H4 (cell line): Measurements from ENCODE around the gene DCTN3. TPM values are rescaled to one million over a fixed set of nuclear protein-coding genes. Genes with fewer than 3 reads are reported as not detected.

ENCODE experiments used
- DNase-seq: peaks from one replicate; pipeline ENCODE4 v3.0.0-alpha.2; 2015; ENCODE audit warnings: low spot score
- total RNA-seq: library from RNA; depleted of rRNA; stranded (reverse); fragments of >200 nt; shearing (Covaris generic); gene quantifications from 2 replicates; pipeline ENCODE4 v1.2.3, GENCODE V29; 2014

Gene DCTN3
- total RNA-seq, 1 experiment from 2014 or later: 168 TPM

DNA sequence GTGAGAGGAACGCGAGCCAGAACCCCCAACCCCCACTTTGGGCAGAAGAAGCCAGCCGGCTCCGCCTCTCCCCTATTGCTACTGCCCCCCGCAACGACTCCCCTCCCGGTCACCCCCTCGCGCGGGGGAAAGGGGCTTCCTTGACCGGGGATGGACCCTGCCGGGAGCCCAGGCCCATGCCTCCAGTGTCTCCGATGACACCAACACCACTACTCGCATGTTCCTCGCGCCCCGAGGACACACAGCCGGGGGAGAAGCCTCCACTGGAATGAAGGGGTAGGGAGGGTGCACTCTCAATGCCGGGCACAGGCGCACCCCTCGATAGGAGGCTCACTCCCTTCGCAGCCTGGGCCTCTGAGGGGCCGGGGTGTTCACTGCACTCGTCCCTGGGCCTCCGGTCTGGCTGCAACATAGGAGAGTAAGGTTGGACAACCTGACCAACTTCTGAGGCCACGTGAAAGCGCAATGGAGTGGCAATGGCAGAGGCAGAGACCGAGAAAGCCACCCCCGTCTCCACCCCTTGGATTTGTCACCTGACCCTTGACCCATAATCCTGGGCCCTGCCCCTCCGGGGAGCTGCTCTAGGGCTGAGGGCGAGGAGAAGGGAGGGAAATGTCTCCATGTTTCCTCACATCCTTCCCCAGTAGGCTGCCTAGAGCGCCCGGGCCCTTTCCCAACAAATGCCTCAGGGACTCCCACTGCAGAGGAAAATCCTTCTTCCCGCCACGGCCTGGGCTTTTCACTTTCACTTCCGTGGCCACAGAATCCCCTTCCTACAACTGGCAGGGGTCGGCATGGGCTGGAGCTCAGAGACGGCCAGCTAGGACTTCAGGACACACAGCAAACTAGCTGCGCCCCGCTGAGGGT is 29.7 kb downstream of the DCTN3 start:
- no peak for DNase-seq

DNA sequence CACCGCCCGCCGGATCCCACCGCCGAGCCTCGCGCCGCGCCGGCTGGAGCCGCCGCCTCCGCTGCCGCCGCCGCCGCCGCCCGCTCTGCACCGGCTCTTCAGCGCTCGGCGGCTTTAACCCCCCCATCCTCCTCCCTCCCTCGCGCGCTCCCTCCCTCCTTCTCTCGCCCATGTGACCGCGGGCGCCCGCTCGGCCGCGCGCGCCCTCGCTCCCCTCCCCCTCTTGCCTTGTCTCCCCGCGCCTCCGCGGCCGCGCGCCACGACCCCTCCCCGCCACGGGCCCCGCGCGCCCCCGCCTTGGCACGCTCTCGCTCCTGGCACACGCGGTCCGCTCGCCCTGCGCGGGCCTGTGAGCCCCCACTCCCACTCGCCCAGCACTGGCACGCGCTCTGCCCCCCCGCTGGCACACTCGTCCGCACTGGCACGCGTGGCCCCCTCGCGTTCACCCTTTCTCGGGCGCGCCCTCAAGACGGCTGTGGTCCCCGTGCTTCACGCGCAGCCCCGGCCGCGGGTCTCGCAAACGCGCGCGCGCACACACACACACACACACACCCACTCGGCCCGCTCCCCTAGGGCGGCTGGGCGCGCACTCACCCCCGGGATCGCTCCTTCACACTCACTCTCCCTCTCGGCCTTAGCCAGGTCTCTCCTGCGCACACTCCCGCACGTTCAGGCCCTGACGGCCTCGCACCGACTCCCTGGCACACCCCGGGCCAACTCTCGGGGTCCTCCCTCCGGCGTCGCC is 30.5 kb downstream of the DCTN3 start, which contains the start of gene CNTFR:
TSS of gene CNTFR (minus strand) at position 89 of the 745 bp plus-strand sequence. CDS start 20,743 bp downstream, outside the sequence.
- DNase-seq: no peak

DNA sequence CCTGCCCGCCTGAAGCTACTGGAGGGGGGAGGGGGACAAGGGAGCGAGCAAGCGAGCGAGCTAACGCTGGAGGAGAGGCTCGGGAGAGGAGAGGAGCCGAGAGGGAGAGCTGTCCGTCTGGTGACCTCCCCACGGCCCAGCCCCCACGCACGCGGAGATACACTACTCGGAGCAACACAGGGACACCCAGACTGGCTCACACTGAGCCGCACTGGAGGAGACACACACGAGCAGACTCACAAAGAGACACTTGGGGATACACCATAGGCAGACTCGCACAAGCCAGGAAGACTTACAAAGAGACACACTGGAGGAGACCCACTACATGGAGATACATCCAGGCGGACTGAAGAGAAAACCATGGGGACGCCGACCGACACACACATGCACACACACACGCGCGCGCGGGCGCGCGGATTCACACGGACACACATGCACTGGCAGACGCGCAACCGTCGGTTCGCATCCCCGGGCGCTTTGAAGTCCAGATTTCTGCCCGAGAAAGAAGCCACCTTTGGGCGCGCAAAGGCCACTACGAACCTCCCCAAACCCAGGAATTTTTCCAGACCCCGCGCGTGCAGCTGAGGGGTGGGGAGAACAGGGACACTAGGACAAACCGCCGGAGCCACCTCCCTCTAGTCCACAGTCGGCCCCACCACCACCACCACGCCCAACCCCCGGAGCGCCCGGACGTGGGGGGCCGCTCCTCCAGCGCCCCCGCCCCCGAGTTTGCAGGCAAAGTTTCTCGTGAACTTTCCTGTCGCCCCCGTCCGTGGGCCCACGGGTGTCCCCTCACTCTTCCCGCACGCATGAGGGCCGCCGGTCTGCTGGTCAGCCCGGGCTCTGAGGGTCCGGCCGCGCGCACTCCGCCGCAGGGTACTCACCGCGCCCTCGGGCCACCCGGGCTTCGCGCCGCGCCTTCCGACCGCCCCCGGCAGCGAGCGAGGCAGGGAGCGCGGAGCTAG is 31.3 kb downstream of the DCTN3 start:
- DNase-seq: no peak

DNA sequence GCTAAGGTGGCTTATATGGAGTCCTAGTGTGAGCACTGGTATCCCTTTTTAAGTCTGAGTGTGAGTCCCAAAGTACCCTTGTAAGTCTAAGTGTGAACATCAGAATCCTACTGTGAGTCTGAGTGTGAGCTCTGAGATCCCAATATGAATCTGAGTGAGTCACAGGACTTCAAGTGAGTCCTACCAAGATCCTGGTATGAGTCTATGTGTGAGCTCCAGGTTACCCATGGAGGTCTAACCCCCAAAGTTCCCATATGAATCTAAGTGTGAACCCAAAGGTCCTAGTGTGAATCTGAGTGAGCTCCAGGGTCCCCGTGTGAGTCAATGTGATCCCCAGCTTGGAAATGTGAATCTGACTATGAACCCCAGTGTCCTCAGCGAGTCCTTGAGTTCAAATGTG is 33.0 kb downstream of the DCTN3 start:
- DNase-seq: no peak

DNA sequence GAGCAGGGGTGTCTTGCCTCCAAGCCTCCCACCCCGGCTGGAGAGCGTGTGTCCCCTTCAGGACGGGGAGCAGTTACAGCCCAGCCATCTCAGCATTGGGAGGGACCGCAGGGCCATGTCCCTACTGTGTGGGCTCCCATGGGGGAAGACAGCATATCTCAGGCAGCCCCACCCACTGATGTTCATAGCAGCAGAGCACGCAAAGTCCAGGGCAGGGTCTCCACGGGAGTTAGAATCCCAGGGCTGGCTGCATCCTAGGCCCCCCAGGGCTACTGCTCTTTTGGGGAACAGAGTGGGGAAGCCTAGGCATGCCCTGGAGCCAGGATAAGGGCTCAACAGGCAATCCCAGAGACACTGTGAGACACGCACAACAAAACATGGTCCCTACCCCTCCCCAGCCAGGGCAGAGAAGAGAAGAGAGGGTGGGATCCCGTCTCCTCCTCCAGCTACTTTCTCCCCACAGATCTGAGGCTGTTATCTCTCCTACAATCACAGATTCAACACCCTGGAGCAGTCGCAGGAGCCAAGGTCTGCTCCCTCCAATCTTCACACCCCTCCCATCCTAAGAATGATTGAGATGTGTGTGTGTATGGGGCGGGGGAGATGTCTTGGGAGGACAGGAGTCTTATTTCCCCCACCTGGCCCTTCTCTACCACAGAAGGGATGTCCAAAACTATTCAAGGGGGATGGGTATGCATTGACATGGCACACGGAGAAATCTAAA is 34.2 kb downstream of the DCTN3 start:
- no peak for DNase-seq

DNA sequence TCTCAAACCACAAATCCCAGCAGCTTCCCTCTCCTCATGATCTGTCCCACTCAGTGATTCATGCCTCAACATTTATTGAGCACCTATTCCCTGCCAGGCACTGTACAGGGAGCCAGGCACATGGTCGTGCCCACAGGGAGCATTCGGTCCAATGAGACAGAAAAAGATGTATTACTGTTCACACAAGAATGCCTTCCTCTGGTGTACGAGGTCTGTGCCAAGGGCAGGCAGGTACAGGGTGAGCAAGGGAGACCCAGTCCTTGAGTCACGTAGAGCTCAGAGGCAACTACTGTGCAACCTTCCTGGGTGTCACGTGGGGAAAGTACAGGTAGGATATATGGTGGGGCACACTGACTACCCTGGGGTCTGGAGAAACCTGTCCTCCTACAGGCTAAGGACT is 35.3 kb downstream of the DCTN3 start:
- DNase-seq: no peak

DNA sequence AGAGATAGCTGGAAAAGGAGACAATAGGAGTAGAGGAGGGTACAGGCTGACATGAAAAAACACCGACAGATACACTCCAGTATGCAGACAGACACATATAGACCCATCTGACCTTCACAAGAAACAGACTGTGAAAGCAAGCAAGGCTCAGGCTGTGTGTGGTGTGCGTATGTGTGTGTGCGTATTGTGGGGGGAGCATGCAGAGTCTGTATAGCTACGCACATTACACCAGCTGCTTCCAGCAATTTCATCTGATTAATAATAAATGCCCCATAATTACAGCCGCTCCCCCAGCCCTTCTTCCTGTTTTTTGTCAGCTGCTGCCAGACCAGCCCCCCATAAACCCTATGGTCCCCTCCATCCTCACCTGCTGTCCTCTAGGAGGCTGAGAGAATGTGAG is 37.5 kb downstream of the DCTN3 start:
- DNase-seq: no peak

DNA sequence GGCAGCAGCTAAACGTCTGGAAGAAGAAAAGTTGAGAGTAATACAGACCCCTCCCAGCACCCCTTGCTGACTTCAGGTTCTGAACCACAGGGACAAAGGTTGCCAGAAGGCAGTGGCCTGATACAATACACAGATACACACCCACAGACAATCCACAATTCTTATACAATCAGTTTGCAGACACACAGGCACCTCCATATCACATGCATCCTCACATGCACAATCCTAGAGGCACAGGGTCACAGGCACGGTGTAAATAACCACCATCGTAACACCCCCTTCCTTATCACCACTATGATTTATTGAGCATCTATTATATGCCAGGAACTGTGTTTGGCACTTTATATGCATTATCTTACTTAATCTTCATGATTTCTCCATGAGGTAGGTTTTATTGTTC is 39.0 kb downstream of the DCTN3 start:
- DNase-seq: no peak

DNA sequence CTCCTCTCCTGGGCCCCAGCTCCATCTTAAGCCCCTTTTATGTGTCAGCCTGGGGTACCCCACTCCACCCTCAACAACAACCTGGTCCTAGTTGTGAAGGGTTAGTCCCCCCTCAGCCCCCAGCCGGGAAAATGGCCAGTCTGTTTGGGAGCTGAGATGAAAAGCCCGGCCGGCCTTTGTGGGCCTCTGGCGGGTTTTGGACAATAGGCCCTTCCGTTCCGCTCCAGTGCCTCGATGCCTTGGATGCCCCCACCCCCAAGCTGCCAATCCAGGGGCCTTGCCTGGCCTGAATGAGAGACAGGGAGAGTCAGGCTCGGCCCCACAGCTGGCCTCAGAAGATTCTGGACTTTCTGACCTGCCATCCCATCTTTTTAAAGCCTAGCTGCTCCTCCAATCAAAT is 39.9 kb downstream of the DCTN3 start:
- no peak for DNase-seq

DNA sequence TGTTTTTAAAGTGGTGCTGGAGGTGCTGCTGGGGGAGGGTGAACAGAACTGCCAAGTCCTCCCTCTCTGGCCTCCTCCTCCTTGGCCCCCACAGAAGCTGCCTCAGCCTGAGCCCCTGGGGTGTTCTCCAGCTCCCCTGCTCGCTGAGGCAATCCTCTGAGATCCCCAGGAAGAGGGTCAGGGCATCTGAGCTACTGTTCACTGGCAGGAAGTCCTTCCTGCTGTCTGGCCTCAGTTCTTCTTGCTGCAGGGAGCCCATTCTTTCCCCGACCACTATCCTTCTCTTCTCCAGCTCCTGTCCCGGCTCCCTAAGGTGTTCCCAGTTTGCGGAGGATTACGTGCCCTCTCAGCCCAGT is 40.5 kb downstream of the DCTN3 start:
- no peak for DNase-seq

DNA sequence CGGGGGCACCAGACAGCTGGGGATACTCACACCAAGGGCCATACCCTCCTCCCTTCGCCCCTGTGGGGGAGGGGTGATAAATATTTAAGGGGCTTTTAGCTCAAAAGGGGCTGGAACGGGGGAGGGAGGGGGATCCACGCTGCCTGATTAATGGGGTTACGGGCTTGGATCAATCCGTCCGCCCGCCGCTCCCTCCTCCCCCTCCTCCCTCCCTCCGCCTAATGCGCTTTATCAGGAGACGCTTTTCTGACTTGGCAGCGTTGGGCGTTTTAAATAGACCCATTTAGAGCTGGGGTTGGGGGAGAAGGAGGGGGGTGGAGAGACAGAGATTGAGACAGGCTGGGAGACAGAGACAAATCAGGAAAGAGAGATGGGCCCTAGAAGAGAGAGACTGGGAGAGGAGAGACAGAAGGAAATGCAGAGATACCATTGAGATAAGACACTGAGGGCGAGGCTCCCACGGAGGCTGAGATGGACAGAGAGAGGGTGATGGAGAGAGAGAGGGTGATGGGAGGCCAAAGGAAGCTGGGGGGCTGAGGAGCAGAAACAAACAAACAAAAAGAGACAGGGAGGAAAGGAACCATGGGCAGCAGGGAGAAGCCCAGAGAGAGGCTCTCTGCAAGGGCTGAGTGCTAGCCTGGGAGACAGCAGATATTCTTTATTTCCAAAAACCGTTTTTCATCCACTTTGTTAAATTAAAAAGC is 41.0 kb downstream of the DCTN3 start:
- DNase-seq: no peak

DNA sequence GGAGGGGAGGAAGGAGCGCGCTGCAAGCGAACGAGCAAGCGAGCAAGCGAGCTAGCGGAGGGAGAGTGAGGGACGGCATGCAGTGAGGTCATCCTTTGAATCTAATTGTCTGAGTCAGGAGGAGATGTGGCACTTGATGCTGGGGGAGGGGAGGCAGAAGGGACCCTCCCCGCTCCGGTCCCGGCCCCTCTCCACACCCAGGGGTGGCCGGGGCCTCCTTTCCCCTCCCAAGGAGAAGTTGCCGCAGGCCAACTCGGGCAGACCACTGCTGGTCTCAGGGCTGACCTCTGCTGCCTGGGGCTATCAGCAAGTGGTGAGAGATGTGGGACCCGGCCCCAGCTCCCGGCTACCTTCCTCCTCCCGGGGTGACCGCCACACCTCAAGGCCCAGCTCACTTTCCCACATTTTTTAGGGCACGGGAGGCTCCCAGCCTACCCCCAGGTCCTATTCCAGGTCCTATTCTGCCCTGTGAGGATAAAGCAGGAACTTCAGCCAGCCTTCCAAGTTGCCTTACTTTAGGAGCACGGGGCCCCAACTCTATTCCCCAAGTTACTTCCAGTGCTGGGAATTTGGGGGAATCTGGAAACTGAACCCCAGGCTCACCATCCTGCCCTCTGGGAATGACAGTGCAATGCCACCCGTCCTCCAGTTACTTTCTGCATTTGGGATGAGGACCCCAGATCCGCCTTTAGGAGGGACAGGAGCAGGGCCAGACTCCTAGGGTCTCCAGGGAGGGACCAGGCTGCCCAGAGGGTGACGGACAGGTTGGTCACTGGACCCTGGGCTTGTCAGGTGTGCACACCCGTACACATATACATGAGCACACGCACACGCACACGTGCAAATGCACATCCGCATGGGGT is 41.8 kb downstream of the DCTN3 start:
- DNase-seq: no peak

DNA sequence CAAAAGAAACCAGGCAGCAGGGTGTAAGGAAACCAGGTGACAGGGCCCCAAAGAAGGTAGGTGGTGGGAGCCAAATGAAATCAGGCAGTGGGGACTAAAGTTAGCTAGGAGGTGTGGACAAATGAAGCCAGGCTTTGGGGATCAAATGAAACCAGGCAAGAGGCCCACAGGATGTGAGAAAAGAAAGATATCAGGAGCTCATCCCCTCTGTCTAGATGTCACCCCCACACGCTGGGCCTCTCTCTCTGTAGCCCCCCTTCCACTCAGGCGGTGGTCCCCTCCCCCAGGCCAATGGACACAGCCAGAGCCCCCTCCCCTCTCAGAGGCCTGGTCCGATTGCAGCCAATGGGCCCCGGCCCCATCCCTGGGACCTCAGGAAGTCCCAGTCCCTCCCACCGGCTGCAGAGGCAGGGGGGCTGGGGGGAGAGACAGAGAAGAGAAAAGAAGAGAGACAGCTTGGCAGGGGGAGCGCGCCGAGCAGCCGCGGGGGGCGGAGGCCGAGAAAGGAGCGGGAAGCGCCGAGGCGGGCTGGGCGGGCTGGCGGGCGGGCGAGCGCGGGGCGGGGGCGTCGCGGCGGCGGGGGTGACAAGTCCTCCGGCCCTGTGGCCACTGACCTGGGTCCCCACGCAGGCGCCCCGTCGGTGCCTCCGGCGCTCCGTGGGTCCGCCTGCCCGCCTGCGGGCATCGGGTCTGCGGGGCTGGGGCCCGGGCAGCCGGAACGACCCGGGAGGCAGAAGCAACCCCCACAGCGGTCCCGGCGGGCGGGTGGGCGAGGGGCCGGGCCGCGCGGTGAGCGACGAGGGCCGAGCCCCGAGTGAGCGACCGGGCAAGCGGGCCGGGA is 42.7 kb downstream of the DCTN3 start:
- DNase-seq: no peak

DNA sequence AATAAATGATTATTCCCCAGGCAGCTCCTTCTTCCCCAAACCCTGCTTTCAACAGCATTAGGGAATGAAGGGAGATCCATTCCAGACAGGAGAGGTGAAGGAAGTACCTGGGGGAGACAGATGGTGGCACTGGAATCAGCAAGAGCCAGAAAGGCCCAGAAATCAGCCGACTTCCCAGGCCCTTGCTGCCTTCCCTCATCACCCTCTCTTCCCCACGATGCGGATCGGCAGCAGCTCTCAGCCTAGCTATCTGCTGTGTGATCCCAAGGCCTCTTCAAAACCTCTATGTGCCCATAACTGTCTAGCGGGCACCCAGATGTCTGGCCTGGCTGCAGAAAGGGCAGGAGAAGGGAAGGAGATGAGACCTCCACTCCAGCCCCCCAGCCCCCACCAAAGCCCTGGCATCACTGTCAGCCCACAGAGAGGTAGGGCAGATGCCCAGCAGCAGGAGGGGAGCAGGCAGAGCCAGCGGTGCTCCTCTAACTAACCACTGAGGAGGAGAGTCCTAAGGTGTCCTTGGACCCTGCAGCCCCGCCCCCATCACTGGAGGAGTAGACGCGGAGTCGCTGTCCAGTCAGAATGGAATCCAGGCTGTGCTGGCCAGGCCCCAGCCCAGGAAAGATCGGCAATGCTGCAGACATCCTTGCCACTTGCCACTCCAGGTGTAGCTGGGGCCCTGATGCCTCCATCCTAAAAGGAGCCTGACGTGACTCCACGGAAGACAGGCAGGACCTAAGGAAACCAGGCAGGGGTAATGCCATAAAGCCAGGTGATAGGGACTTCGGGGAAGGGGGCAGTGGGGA is 43.5 kb downstream of the DCTN3 start:
- no peak for DNase-seq

DNA sequence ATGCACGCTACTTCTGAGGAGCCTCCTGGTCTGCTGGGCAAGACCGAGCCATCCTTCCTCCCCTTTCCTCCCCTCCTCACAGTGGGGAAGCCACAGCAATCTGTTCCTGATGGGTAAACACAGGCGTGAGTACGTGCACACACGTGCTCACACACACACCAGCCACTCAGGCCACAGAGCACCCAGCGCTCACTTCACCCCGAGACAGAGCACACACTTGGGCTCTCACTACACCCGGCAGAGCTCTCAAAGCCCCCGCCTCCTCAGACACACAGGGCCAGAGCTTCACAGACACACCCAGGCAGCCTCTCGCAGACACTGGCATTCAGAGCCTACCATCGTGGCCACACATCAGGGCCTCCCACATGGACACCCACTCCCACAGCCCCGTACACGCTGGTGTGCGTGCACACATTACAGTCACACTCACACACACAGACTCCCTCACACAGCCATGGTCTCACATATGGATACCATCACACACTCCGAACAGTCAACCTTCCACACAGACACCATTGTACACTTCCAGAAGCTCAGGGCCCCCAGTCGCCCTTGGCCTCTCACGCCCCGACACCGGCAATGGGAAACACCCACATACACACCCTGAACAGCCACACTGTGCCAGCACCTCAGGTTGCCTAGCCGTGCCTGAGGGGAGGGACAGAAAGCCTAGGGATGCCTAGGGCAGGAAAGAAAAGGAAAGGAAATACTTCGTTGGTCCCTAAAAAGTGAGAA is 44.3 kb downstream of the DCTN3 start:
- no peak for DNase-seq

DNA sequence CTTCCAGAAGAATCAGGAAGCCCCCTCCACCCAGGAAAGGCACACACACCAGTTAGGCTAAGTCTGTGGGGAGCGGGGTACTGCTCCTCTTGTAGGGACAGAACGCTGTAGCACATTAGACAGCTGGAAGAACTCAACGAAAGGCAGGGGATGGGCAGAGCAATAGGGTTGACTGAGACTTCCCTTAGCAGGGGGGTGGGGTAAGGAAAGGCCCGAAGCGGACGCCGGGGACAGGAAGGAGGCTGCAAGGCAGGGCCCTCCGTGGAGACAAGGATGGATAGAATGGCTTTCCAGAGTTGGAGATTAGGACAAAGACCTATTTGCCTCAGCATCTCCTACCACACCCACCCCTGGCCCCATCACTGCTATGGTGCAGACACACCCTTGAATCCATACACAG is 45.1 kb downstream of the DCTN3 start:
- no peak for DNase-seq

DNA sequence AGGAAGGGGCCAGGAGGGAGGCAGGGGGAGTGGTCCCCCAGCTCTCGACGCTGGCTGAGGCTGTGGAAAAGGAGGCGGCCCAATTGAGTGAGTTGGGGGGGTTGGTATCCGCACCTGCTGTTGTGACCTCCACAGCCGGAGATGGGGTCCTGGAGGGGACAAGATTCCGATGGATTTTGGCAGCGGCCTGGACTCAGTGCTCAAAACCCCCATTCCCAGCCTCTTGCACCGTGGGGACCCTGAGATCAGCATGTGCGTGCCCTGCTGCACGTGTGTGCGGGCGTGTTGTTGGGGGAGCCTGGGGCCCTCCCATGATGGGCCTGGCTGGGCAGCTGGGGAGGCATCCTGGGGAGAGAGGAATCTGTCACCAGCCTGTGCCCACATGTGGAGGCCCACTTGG is 45.7 kb downstream of the DCTN3 start:
- no peak for DNase-seq
